ENCODE data around the gene FBXW12. TPM values are rescaled to one million over a fixed set of nuclear protein-coding genes. Genes with fewer than 3 reads are reported as not detected.
A peak's percentile ranks its signal among the peaks of the same experiment; 100 is the strongest.
"Not testable (repeated sequence)": the region's sequence is repeated elsewhere in the genome, so short reads cannot be mapped to it uniquely, and the experiment has no call there.

Gene FBXW12
- total RNA-seq, 1 experiment from 2014 or later = not detected

DNA sequence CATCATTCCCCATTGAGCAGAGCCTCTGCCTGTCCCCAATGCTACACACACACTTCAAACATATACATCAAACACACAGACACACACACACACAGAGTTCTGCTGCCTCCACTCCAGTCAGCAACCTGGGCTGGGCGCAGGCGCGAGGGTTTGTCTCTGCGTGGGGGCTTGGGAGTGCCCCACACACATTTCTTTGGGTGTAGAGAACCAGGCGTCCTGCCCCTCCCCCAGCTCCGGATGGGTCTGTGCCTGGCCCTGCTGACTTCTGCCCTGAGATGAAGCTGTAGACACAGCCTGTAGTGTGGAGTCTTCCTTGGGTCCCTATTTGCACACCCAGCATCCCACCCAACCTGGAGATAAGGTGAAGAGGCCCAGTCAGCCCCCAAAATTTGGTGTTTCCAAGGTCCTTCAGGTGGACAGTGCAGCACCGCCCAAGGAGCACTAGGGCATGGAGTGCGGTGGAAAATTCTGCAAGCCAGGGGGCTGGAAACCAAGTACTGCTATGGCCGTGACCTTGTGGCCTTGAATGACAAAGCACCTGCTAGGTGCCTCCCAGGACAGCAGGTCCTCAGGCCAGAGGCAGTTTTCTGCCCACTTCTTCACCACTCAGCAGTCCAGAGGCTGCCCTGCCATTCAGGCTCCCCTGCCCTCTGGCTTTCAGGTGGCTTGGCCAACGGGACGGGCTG lies 26.8 kb downstream of the FBXW12 start:
- Mint-ChIP-seq H3K9me3 (ENCODE audit: low read depth, unreplicated experiment) (no peaks in the 10 kb centered on the region), H3K27ac (ENCODE audit: unreplicated experiment) (peak overlapping the region; percentile 60), H3K36me3 (ENCODE audit: insufficient read depth, unreplicated experiment) (peaks cover 49% of the 10 kb centered on the region), H3K27me3 (ENCODE audit: unreplicated experiment) (peaks cover 23% of the 10 kb centered on the region), H3K4me1 (ENCODE audit: low read depth, unreplicated experiment) (peaks cover 13% of the 10 kb centered on the region), H3K4me3 (ENCODE audit: low read depth, unreplicated experiment) (no peak overlapping the region)
- intact Hi-C loops (cut with micrococcal nuclease; ENCODE audit: unreplicated experiment) = no loop called here
- BruUV-seq (replicated peaks) = no TSS peak
- CTCF ChIA-PET = interaction anchor here (0.5 to 4.2 kb wide), 2 partner anchors 8 to 36 kb away, joined by 3 to 243 read pairs; no protein-coding TSS in a partner anchor
- TF ChIP-seq, protein P1, sequence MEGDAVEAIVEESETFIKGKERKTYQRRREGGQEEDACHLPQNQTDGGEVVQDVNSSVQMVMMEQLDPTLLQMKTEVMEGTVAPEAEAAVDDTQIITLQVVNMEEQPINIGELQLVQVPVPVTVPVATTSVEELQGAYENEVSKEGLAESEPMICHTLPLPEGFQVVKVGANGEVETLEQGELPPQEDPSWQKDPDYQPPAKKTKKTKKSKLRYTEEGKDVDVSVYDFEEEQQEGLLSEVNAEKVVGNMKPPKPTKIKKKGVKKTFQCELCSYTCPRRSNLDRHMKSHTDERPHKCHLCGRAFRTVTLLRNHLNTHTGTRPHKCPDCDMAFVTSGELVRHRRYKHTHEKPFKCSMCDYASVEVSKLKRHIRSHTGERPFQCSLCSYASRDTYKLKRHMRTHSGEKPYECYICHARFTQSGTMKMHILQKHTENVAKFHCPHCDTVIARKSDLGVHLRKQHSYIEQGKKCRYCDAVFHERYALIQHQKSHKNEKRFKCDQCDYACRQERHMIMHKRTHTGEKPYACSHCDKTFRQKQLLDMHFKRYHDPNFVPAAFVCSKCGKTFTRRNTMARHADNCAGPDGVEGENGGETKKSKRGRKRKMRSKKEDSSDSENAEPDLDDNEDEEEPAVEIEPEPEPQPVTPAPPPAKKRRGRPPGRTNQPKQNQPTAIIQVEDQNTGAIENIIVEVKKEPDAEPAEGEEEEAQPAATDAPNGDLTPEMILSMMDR (IDR thresholded peaks at IDR 0.05; ENCODE audit: unreplicated experiment) = no peak
- no peak for DNase-seq

- Mint-ChIP-seq H3K27me3 (ENCODE audit: unreplicated experiment) (peaks cover 19% of the 10 kb centered on the region), H3K4me3 (ENCODE audit: low read depth, unreplicated experiment) (no peak overlapping the region), H3K4me1 (ENCODE audit: low read depth, unreplicated experiment) (peaks cover 13% of the 10 kb centered on the region), H3K27ac (ENCODE audit: unreplicated experiment) (peak overlapping the region; percentile 60), H3K36me3 (ENCODE audit: insufficient read depth, unreplicated experiment) (peaks cover 49% of the 10 kb centered on the region), H3K9me3 (ENCODE audit: low read depth, unreplicated experiment) (no peaks in the 10 kb centered on the region)
- intact Hi-C loops (cut with micrococcal nuclease; ENCODE audit: unreplicated experiment) = loop anchor here (5.0 kb wide), 1 partner anchor 108 kb away; no protein-coding TSS in a partner anchor
- BruUV-seq (replicated peaks) = no TSS peak
- TF ChIP-seq, protein P1 (IDR thresholded peaks at IDR 0.05; ENCODE audit: unreplicated experiment) = no peak
- CTCF ChIA-PET = interaction anchor here (0.5 to 4.2 kb wide), 3 partner anchors 9 to 40 kb away, joined by 3 to 243 read pairs (median 19); partner anchors contain the start of genes CCDC51 and TMA7
- DNase-seq = no peak
Measured at GRCh38 chr3:48399387-48400172, 27.6 kb downstream of the FBXW12 start.

DNA sequence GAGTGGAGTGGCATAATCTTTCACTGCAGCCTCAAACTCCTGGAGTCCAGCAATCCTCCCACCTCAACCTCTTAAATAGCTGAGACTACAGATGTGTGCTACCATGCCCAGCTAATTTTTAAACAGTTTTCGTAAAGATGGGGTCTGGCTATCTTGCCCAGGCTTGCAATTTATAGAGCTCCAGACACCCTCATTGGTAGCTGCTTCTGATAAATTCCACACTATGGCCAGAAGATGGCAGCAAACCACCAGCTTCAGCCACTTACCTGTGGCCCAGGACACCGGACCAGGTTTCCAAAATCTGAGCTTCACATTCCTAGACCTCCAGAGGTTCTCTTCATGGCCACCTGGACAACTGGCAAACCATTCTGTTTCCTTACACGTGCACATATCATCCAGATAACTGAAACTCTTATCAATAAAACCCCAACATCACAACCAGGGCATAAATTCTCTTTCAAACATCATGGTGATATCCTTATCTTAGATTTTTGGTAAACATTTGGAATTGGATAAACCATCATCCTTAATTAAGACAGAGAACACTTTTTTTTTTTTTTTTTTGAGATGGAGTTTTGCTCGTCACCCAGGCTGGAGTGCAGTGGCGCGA lies 28.9 kb downstream of the FBXW12 start:
- H3K4me1 Mint-ChIP-seq (ENCODE audit: low read depth, unreplicated experiment) = peaks cover 13% of the 10 kb centered on the region
- no peaks in the 10 kb centered on the region for H3K9me3 Mint-ChIP-seq (ENCODE audit: low read depth, unreplicated experiment)
- peak overlapping the region; percentile 36 for H3K27ac Mint-ChIP-seq (ENCODE audit: unreplicated experiment)
- TF ChIP-seq, protein P1 (IDR thresholded peaks at IDR 0.05; ENCODE audit: unreplicated experiment) = peak; percentile 66
- DNase-seq = peak; percentile 60
- H3K4me3 Mint-ChIP-seq (ENCODE audit: low read depth, unreplicated experiment) = no peak overlapping the region
- H3K27me3 Mint-ChIP-seq (ENCODE audit: unreplicated experiment) = peaks cover 5% of the 10 kb centered on the region
- intact Hi-C loops (cut with micrococcal nuclease; ENCODE audit: unreplicated experiment) = loop anchor here (1.0 to 5.0 kb wide), 2 partner anchors 35 to 106 kb away; no protein-coding TSS in a partner anchor
- peaks cover 48% of the 10 kb centered on the region for H3K36me3 Mint-ChIP-seq (ENCODE audit: insufficient read depth, unreplicated experiment)
- BruUV-seq (replicated peaks) = TSS peak; percentile 6
- CTCF ChIA-PET = interaction anchor here (0.7 to 4.2 kb wide), 13 partner anchors 13 to 207 kb away, joined by 3 to 243 read pairs (median 7); partner anchors contain the start of genes CCDC51, PFKFB4, PLXNB1 and TMA7

DNA sequence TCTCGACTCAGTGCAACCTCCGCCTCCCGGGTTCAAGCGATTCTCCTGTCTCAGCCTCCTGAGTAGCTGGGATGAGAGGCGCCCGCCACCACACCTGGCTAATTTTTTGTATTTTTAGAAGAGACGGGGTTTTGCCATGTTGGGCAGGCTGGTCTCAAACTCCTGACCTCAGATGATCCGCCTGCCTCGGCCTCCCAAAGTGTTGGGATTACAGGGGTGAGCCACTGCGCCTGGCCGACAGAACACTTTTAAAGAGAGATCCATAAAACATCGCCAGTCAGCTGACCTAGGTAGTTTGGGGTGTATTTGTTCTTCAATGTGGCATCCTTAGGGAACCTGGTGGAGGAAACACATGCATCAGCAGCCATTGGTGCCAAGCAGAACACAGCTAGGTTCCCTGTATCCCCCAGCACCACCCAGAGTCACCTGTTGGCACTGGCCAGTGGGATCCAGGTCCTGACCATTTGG lies 29.4 kb downstream of the FBXW12 start:
- not testable (repeated sequence) for H3K27me3 Mint-ChIP-seq (ENCODE audit: unreplicated experiment); H3K9me3 Mint-ChIP-seq (ENCODE audit: low read depth, unreplicated experiment); H3K4me3 Mint-ChIP-seq (ENCODE audit: low read depth, unreplicated experiment); H3K27ac Mint-ChIP-seq (ENCODE audit: unreplicated experiment); DNase-seq; BruUV-seq (replicated peaks)
- Mint-ChIP-seq H3K36me3 (ENCODE audit: insufficient read depth, unreplicated experiment) (peaks cover 47% of the 10 kb centered on the region), H3K4me1 (ENCODE audit: low read depth, unreplicated experiment) (peaks cover 13% of the 10 kb centered on the region)
- intact Hi-C loops (cut with micrococcal nuclease; ENCODE audit: unreplicated experiment) = loop anchor here (1.0 to 5.0 kb wide), 2 partner anchors 35 to 106 kb away; no protein-coding TSS in a partner anchor
- CTCF ChIA-PET = interaction anchor here (0.7 to 4.2 kb wide), 11 partner anchors 13 to 207 kb away, joined by 5 to 243 read pairs (median 8); partner anchors contain the start of genes CCDC51, PFKFB4, PLXNB1 and TMA7

All from Calu3 (cell line).